GM23248 (cell line): ENCODE data around the gene DSG4. TPM values are rescaled to one million over a fixed set of nuclear protein-coding genes. Genes with fewer than 3 reads are reported as not detected.

Experiments
- DNase-seq: peaks from one replicate; pipeline ENCODE4 v3.0.0-alpha.2; 2015
- H2AFZ ChIP-seq: fragments of 200-600 bp; sonication (generic); 2 replicates; pipeline ENCODE4 v1.6.1; 2016; ENCODE audit warnings: antibody characterized with exemption
- H3F3A ChIP-seq: fragments of 200-600 bp; sonication (generic); 2 replicates; pipeline ENCODE4 v1.6.1; 2016; ENCODE audit warnings: mild to moderate bottlenecking, antibody characterized with exemption, mixed run types; ENCODE audit not compliant: insufficient read depth
- H3K27ac ChIP-seq: fragments of 200-600 bp; sonication (generic); 2 replicates; pipeline ENCODE4 v1.5.1; 2016; ENCODE audit warnings: mild to moderate bottlenecking
- H3K27me3 ChIP-seq: fragments of 200-600 bp; sonication (generic); replicated peaks from 2 replicates; pipeline ENCODE4 v1.6.1; 2016; ENCODE audit warnings: mild to moderate bottlenecking; ENCODE audit not compliant: insufficient read depth
- H3K36me3 ChIP-seq: fragments of 200-600 bp; sonication (generic); 2 replicates; pipeline ENCODE4 v1.6.1; 2016; ENCODE audit warnings: low read depth, mild to moderate bottlenecking
- H3K4me1 ChIP-seq: fragments of 200-600 bp; sonication (generic); 2 replicates; pipeline ENCODE4 v1.6.1; 2016; ENCODE audit warnings: mild to moderate bottlenecking; ENCODE audit not compliant: insufficient read depth
- H3K4me2 ChIP-seq: fragments of 200-600 bp; sonication (generic); one replicate; pipeline ENCODE4 v1.6.1; 2016; ENCODE audit warnings: mild to moderate bottlenecking; ENCODE audit not compliant: unreplicated experiment
- H3K4me3 ChIP-seq: fragments of 200-600 bp; sonication (generic); 2 replicates; pipeline ENCODE4 v1.5.1; 2016; ENCODE audit warnings: mild to moderate bottlenecking
- H3K79me2 ChIP-seq: fragments of 200-600 bp; sonication (generic); 2 replicates; pipeline ENCODE4 v1.6.1; 2016; ENCODE audit warnings: mild to moderate bottlenecking; ENCODE audit not compliant: insufficient read depth
- H3K9ac ChIP-seq: fragments of 200-600 bp; sonication (generic); 2 replicates; pipeline ENCODE4 v1.6.1; 2016; ENCODE audit warnings: mild to moderate bottlenecking
- H3K9me2 ChIP-seq: fragments of 200-600 bp; sonication (generic); 2 replicates; pipeline ENCODE4 v1.6.1; 2016; ENCODE audit warnings: mixed run types, mild to moderate bottlenecking, moderate library complexity; ENCODE audit not compliant: insufficient read depth
- H3K9me3 ChIP-seq: fragments of 200-600 bp; sonication (generic); one replicate; pipeline ENCODE4 v1.6.1; 2017; ENCODE audit warnings: low read depth
- H4K20me1 ChIP-seq: fragments of 200-600 bp; sonication (generic); 2 replicates; pipeline ENCODE4 v1.6.0; 2016; ENCODE audit not compliant: insufficient read depth
- EZH2 ChIP-seq: fragments of 200-600 bp; sonication (generic); IDR thresholded peaks from 2 replicates; pipeline ENCODE4 v1.6.1; 2018; ENCODE audit warnings: antibody characterized with exemption, mild to moderate bottlenecking; ENCODE audit not compliant: insufficient read depth, poor library complexity, severe bottlenecking
- EZH2phosphoT487 ChIP-seq: fragments of 200-600 bp; sonication (generic); IDR thresholded peaks from 2 replicates; pipeline ENCODE4 v1.6.1; 2018; ENCODE audit warnings: antibody characterized with exemption, moderate library complexity, mild to moderate bottlenecking, low read depth; ENCODE audit not compliant: insufficient read depth
- WGBS, 2 experiments: methylation state at CpG; one replicate each; pipeline ENCODE4 v1.1.6; 2015 to 2017; ENCODE audit warnings: low lambda C conversion rate in 2 of 2, low coverage in 1 of 2; ENCODE audit errors: missing lambda C conversion rate in 2 of 2; 5-methylcytosine and 5-hydroxymethylcytosine counted together
- in situ Hi-C: fragments of 300-500 bp; cut with MboI; formaldehyde crosslinking; loops from 2 replicates; pipeline ENCODE4 v1.15.0; 2020
- polyA plus RNA-seq: library from polyadenylated mRNA; unstranded; fragments of >200 nt; fragmentation: Nextera tagmentation; extraction: Ambion mirVana; gene quantifications from 2 replicates; pipeline ENCODE4 v1.2.1, GENCODE V29; 2016
- small RNA-seq: library from RNA; depleted of rRNA; stranded (forward); fragments of <200 nt; gene quantifications from one replicate; pipeline ENCODE3, GENCODE V24; 2014; ENCODE audit warnings: low read depth, low replicate concordance
- total RNA-seq: library from RNA; depleted of rRNA; stranded (reverse); fragments of >200 nt; shearing (Covaris generic); gene quantifications from 2 replicates; pipeline ENCODE4 v1.2.3, GENCODE V29; 2014; rRNA removed

Gene DSG4
- total and polyA plus RNA-seq, 2 experiments from 2014 or later: not detected

- Histone ChIP-seq H3K27ac (no peak overlapping the region), H3K4me3 (no peak overlapping the region), H4K20me1 (no peaks in the 10 kb centered on the region), H3K4me2 (no peak overlapping the region), H3F3A (no peaks in the 10 kb centered on the region), H3K4me1 (no peaks in the 10 kb centered on the region), H2AFZ (no peak overlapping the region), H3K27me3 (no peaks in the 10 kb centered on the region), H3K9ac (no peak overlapping the region), H3K9me2 (no peaks in the 10 kb centered on the region), H3K79me2 (no peaks in the 10 kb centered on the region), H3K36me3 (no peaks in the 10 kb centered on the region), H3K9me3 (no peaks in the 10 kb centered on the region)
- in situ Hi-C loops: no loop called here
- no peak for DNase-seq
- no peak for TF ChIP-seq EZH2
- TF ChIP-seq EZH2phosphoT487: no peak
These were observed 73.8 kb downstream of the DSG4 start for GRCh38 chr18:31450409-31450808.

- H3K36me3 ChIP-seq: no peaks in the 10 kb centered on the region
- WGBS, 2 experiments: 56 to 60% methylated on average over 1 of the region's 1 CpG
- no peak overlapping the region for H2AFZ ChIP-seq
- TF ChIP-seq EZH2: no peak
- no peak for TF ChIP-seq EZH2phosphoT487
- H3K9me3 ChIP-seq: no peaks in the 10 kb centered on the region
- no peak overlapping the region for H3K4me2 ChIP-seq
- no peaks in the 10 kb centered on the region for H3K27me3 ChIP-seq
- H4K20me1 ChIP-seq: no peaks in the 10 kb centered on the region
- no peaks in the 10 kb centered on the region for H3K4me1 ChIP-seq
- in situ Hi-C loops: no loop called here
- H3K4me3 ChIP-seq: no peak overlapping the region
- no peak overlapping the region for H3K9ac ChIP-seq
- no peaks in the 10 kb centered on the region for H3K79me2 ChIP-seq
- H3F3A ChIP-seq: no peaks in the 10 kb centered on the region
- no peak for DNase-seq
- H3K27ac ChIP-seq: no peak overlapping the region
- no peaks in the 10 kb centered on the region for H3K9me2 ChIP-seq
These were observed 75.0 kb downstream of the DSG4 start for GRCh38 chr18:31451625-31452024.

- H4K20me1 ChIP-seq: no peaks in the 10 kb centered on the region
- 39 to 43% methylated on average over 3 of the region's 3 CpGs for WGBS, 2 experiments
- no peak overlapping the region for H3K9ac ChIP-seq
- TF ChIP-seq EZH2phosphoT487 (no peak), EZH2 (no peak)
- peak; percentile 30 for DNase-seq
- no peaks in the 10 kb centered on the region for H3K79me2 ChIP-seq
- H3K4me1 ChIP-seq: no peaks in the 10 kb centered on the region
- no peak overlapping the region for H2AFZ ChIP-seq
- no peaks in the 10 kb centered on the region for H3K27me3 ChIP-seq
- in situ Hi-C loops: no loop called here
- no peak overlapping the region for H3K4me3 ChIP-seq
- H3K9me2 ChIP-seq: no peaks in the 10 kb centered on the region
- no peaks in the 10 kb centered on the region for H3F3A ChIP-seq
- no peaks in the 10 kb centered on the region for H3K9me3 ChIP-seq
- H3K4me2 ChIP-seq: no peak overlapping the region
- no peaks in the 10 kb centered on the region for H3K36me3 ChIP-seq
- no peak overlapping the region for H3K27ac ChIP-seq
These were observed 77.6 kb downstream of the DSG4 start for GRCh38 chr18:31454066-31454708.

Small RNA genes within 50 kb of the gene (small RNA-seq; reads per million reads assigned to genes)
- gene RF00019 (not detected), gene RNU6-167P (not detected)

Other genes starting within 250 kb of the DSG4 start
- not detected in 2 replicates for gene DSC1, start 213.9 kb upstream of the DSG4 start, total RNA-seq
- gene DSC1, start 213.9 kb upstream of the DSG4 start, polyA plus RNA-seq: not detected in 2 replicates
- gene DSG1, start 58.6 kb upstream of the DSG4 start, total RNA-seq: not detected in 2 replicates
- not detected in 2 replicates for gene DSG1, start 58.6 kb upstream of the DSG4 start, polyA plus RNA-seq
- gene DSG3, start 71.0 kb downstream of the DSG4 start, total RNA-seq: not detected in 2 replicates
- gene DSG3, start 71.0 kb downstream of the DSG4 start, polyA plus RNA-seq: not detected in 2 replicates
- gene DSG2, start 121.4 kb downstream of the DSG4 start, total RNA-seq: under 0.01 TPM in 1 of 2 replicates, not detected in the other
- 0.04 TPM in 1 of 2 replicates, not detected in the other for gene DSG2, start 121.4 kb downstream of the DSG4 start, polyA plus RNA-seq
- gene TTR, start 215.1 kb downstream of the DSG4 start, total RNA-seq: not detected in 2 replicates
- gene TTR, start 215.1 kb downstream of the DSG4 start, polyA plus RNA-seq: not detected in 2 replicates